Stimulated activated CD8-positive, alpha-beta memory T cell treated with anti-CD3 and anti-CD28 coated beads, Interleukin-15, amount 100 ng/mL, for 1 hour (primary cell): Measurements from ENCODE around the gene SLC9A8.
"Not testable (repeated sequence)": the region's sequence is repeated elsewhere in the genome, so short reads cannot be mapped to it uniquely, and the experiment has no call there.

Source experiments
- DNase-seq: peaks from one replicate; pipeline ENCODE4 v3.0.0-alpha.2; 2020; ENCODE audit warnings: low read depth

Gene SLC9A8

GRCh38 chr20:49893242-49894072, 80.8 kb downstream of the SLC9A8 start:
- DNase-seq = no peak

- DNase-seq = no peak
These were observed 81.4 kb downstream of the SLC9A8 start for GRCh38 chr20:49894073-49894470.

GRCh38 chr20:49895474-49896093, 83.0 kb downstream of the SLC9A8 start:
- not testable (repeated sequence) for DNase-seq

- DNase-seq = no peak
These were observed 83.6 kb downstream of the SLC9A8 start for GRCh38 chr20:49896204-49896603.

GRCh38 chr20:49899541-49900383, 87.1 kb downstream of the SLC9A8 start:
- no peak for DNase-seq

- no peak for DNase-seq
These were observed 89.0 kb downstream of the SLC9A8 start for GRCh38 chr20:49901588-49901987.

- DNase-seq = no peak
These were observed 92.0 kb downstream of the SLC9A8 start for GRCh38 chr20:49904440-49905214.

GRCh38 chr20:49905415-49906091, 92.9 kb downstream of the SLC9A8 start:
- DNase-seq = no peak

- no peak for DNase-seq
These were observed 93.5 kb downstream of the SLC9A8 start for GRCh38 chr20:49906101-49906604.

- no peak for DNase-seq
These were observed 94.1 kb downstream of the SLC9A8 start for GRCh38 chr20:49906615-49907154.

- DNase-seq = no peak
These were observed 95.0 kb downstream of the SLC9A8 start for GRCh38 chr20:49907405-49908257.

- no peak for DNase-seq
These were observed 95.6 kb downstream of the SLC9A8 start for GRCh38 chr20:49908258-49908565.

GRCh38 chr20:49909499-49910339, 97.1 kb downstream of the SLC9A8 start:
- DNase-seq = no peak

GRCh38 chr20:49910340-49910706, 97.7 kb downstream of the SLC9A8 start:
- no peak for DNase-seq

- no peak for DNase-seq
These were observed 100.9 kb downstream of the SLC9A8 start for GRCh38 chr20:49913399-49914047.

GRCh38 chr20:49914310-49915117, 101.9 kb downstream of the SLC9A8 start:
- no peak for DNase-seq

- DNase-seq = no peak
These were observed 102.4 kb downstream of the SLC9A8 start for GRCh38 chr20:49915118-49915379.
